GM10847 (cell line): ENCODE measurements around the gene ARMCX6.

Experiments
- POLR2A ChIP-seq: IDR thresholded peaks from 2 replicates; pipeline ENCODE4 v1.6.1; 2011; ENCODE audit not compliant: insufficient read length; ENCODE audit errors: extremely low read depth

Gene ARMCX6

DNA sequence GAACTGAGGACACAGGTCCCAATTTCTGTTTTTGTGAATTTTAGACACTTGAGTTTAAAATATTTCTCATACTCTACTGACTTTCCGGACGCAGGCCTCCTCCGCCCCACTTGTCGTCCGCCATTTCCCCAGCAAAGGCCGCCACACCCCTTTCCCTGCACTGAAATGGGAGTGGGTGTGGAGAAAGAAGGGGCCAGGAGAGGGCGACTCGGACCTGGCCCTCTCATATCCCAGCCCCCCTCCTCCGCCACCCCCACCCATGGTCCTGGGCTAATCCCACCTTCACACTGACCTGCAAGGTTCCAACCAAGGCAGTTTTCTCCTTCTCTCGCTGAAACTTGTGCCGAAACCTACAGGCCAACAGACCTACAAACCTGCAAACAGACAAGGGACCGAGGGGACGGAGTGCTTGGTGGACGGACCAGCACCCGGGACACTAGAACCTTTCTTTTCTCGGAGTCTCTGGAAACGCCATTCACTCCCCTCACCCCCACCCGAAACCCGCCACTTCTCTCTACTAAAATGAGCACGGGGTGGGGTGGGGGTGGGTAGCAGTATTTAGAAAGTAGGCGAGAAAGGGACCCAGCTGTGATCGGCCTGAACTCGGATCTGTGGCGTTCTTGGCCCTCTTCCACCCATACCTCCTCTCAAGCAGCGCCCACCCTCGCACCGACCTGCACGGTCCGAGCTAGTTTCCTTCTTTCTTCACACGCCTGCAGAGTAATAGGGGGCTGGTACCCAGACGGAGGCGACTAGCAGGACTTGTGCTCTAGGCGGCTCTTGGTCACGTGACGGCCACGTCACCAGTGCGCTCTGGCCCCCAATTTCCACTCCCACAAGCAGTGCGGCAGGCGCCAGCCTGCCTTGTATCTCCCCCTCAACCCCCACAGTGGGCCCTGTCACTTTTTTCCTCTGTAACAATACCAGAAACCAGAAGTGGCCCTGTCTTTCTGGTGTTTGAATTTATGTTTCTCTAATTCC, at the start of gene ARMCX6:
Gene ARMCX6, minus strand, starts transcription at position 790 of the 981 bp plus-strand sequence. CDS start 1,380 bp downstream, outside the sequence.
- peak; percentile 45 for TF ChIP-seq POLR2A

DNA sequence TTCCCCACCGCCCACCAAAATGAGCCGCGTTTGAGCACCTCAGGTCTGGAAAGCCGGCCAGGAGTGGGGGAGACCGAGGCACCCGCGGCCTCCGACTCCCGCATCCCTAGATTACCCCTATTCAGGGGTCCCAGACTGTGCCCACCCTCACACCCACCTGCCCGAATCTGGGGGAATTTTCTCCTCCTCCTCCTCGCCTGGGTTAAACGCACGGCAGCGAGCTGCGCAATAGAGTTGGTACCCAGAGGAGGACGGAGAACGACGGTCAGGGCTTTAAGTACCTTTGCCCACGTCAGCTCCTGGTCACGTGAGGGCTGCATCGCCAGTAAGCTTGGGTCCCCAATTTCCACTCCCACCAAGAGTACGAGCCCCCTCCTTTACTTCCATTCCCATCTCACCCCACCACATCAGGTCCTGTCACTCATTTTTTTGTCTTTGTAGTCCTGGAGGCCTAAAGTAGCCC, 41.8 kb upstream of the ARMCX6 start, which contains the start of gene ARMCX2:
Gene ARMCX2, minus strand, starts transcription at position 250 of the 463 bp plus-strand sequence. CDS start 2,262 bp downstream, outside the sequence.
- TF ChIP-seq POLR2A, result no peak

DNA sequence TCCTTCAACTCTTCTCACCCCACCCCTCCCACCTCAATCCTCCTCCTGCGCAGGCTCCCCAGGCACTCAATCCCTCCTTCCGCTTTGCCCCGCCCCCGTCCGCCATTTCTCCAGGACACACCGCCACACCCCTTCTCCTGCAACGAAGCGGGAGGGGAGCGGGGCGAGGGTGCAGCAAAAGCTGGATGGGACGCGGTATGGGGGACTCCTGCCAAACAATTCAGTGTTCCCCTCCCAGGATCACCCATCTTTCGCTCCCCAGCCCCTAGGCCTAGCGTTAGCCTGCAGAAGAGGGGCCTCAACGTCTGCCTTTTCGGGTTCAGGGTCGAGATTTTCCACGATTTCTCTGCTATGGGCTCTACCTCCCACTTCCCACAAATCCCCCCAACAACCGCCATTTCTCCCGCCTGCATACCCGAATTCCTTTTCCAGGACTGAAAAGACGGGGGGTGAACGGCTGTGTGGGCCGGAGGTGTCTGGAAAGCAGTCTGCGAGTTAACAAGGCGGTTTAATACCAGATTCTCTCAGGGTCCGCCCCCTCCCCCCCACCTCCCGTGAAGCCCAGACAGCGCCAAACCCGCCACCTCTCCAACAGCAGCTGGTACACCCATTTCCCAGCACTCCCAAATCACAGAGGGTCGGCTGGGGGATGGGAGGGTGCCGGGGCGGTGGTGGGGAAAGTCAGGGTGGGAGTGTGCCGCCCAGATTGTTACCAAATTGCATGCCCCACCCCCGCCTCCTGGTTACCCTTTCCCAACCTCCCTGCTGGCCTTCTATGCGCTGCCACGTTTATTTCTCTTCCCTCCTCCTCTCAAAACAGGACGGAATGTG, 41.1 kb upstream of the ARMCX6 start:
- TF ChIP-seq POLR2A, result no peak

GRCh38 chrX:101657495-101657894, 39.7 kb upstream of the ARMCX6 start:
- TF ChIP-seq POLR2A, result no peak

DNA sequence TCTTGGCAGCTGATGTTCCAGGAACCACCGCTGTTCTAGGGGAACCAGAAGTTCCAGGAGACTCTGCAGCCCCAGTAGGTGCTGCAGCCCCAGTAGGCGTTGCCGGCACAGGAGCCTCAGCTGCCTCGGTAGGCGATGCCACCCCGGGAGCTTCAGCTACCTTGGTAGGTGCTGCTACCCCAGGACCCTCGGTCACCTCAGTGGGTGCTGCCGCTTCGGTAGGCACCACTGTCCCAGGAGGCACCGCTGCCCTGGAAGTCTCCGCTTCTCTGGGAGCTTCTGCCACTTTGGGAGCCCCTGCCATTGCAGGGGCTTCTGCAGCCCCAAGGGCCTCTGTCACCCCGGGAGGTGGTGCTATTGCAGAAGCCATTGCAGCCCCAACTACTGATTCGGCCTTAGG, 39.0 kb upstream of the ARMCX6 start:
- no peak for TF ChIP-seq POLR2A

DNA sequence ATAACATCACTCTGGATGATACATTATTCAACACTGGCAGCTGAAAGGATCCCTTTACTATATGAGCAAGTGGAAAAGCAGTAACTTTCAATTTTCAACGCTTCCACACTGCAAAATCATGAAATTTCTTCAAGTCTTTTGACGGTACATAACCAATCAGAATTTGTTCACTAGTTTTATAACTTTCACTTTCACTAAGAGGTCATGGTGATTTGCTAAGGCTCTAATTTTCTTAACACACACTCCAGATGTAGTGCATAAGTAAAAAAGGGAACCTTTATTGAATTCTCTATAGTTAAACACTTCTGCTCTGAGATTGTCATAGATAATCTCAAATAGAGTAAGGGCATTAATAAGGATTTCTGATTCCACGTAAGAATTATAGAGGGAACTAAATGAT, 37.7 kb upstream of the ARMCX6 start:
- TF ChIP-seq POLR2A, result no peak

DNA sequence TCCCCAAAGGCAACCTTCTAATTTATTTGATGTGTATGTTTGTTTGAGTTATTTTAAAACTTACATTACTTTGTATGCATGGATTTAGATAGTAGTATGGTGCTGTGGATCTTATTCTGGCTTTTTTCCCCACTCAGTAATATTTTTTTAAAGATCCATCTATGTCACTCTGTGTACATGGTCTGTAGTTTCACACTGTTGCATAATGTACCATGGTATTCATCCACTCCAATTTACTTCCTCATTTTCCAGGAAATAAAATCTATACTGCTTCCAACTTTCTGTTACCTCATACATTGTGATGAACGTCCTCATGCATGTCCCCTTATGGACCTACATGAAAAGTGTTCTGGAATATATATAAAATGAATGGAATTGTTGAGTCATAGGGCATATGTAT, 24.3 kb upstream of the ARMCX6 start:
- TF ChIP-seq POLR2A, result no peak

- TF ChIP-seq POLR2A, result no peak
Measured at GRCh38 chrX:101639583-101639982, 21.8 kb upstream of the ARMCX6 start.

DNA sequence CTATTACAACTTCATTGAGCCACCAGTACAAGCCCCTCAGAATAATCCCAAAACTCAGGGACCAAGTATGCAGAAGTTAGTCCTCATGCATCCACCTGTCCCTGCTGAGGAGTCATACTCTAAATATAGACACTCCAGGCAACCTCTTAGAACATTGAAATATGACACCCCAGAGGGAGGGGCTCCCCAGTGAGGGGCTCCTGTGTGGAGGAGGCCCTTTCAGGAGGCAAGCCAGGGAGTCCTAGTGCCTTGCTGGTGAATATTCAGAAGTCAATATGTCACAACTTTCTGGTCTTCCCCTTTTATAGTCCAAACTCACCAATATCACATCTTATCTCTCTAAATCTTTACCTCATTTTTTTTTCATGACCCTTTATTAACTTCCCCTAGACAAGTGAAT, 1.6 kb upstream of the ARMCX6 start:
- TF ChIP-seq POLR2A, result no peak

GRCh38 chrX:101605728-101606127, 12.1 kb downstream of the ARMCX6 start:
- no peak for TF ChIP-seq POLR2A

DNA sequence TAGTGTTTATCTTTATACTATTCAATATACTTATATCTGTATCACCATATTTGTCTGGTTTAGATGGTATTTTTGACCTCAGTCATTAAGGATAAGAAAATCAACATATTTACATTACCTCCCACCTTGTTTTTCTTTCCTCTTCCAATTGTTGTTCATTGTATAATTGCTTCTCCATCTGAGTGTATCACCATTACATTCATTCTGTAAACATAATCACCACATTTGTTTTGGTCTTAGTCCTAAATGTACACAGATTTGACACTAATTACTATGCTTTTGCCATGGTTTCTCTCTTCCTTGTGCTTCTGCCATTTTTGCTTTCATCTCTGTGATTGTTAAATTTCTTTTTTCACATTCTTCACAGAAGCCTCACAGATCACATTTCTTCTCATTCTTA, 12.7 kb downstream of the ARMCX6 start:
- no peak for TF ChIP-seq POLR2A

DNA sequence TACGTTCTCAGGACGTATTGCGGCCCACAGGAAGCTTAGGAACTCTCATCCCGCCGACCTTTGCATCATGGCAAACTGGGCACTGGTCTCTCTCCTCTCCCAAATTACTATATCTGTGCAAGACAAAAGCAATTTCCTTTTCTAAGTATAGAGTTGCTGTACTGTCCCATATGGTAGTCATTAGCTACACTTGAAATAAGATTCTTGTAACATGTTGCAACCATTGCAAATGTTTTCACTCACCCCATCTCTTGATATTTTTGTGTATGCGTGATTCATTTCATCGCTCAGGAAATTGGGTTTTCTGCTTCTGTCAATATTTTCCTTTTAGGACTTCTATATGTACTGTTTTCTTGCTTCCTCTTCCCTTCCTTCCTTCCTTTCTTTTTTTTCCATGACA, 15.7 kb downstream of the ARMCX6 start:
- no peak for TF ChIP-seq POLR2A

- TF ChIP-seq POLR2A, result no peak
Measured at GRCh38 chrX:101595739-101596419, 21.9 kb downstream of the ARMCX6 start.
